ENCODE measurements around the gene GAB2.
"Not testable (repeated sequence)": the region's sequence is repeated elsewhere in the genome, so short reads cannot be mapped to it uniquely, and the experiment has no call there.

The GAB2 gene

GRCh38 chr11:78313181-78313795 is 104.3 kb downstream of the GAB2 start:
- no peak for DNase-seq (ENCODE audit: low read depth, low spot score)

GRCh38 chr11:78312712-78313111 is 104.9 kb downstream of the GAB2 start:
- DNase-seq (ENCODE audit: low read depth, low spot score): no peak

GRCh38 chr11:78311702-78312371 is 105.8 kb downstream of the GAB2 start:
- DNase-seq (ENCODE audit: low read depth, low spot score): no peak

GRCh38 chr11:78310500-78310909 is 107.1 kb downstream of the GAB2 start:
- no peak for DNase-seq (ENCODE audit: low read depth, low spot score)

GRCh38 chr11:78304201-78304600 is 113.4 kb downstream of the GAB2 start:
- no peak for DNase-seq (ENCODE audit: low read depth, low spot score)

GRCh38 chr11:78300108-78300839 is 117.3 kb downstream of the GAB2 start:
- DNase-seq (ENCODE audit: low read depth, low spot score): no peak

GRCh38 chr11:78299000-78299710 is 118.5 kb downstream of the GAB2 start:
- DNase-seq (ENCODE audit: low read depth, low spot score): no peak

GRCh38 chr11:78298291-78298771 is 119.3 kb downstream of the GAB2 start:
- no peak for DNase-seq (ENCODE audit: low read depth, low spot score)

- no peak for DNase-seq (ENCODE audit: low read depth, low spot score)
Measured at GRCh38 chr11:78295991-78296930, 121.4 kb downstream of the GAB2 start.

GRCh38 chr11:78295347-78295746 is 122.3 kb downstream of the GAB2 start:
- no peak for DNase-seq (ENCODE audit: low read depth, low spot score)

GRCh38 chr11:78294100-78294499 is 123.5 kb downstream of the GAB2 start:
- DNase-seq (ENCODE audit: low read depth, low spot score): not testable (repeated sequence)

- DNase-seq (ENCODE audit: low read depth, low spot score): no peak
Measured at GRCh38 chr11:78293536-78293935, 124.1 kb downstream of the GAB2 start.

- DNase-seq (ENCODE audit: low read depth, low spot score): no peak
Measured at GRCh38 chr11:78292109-78292803, 125.4 kb downstream of the GAB2 start.

- DNase-seq (ENCODE audit: low read depth, low spot score): no peak
Measured at GRCh38 chr11:78291503-78292108, 126.0 kb downstream of the GAB2 start.

- no peak for DNase-seq (ENCODE audit: low read depth, low spot score)
Measured at GRCh38 chr11:78290293-78291176, 127.1 kb downstream of the GAB2 start.

GRCh38 chr11:78289552-78290292 is 127.9 kb downstream of the GAB2 start:
- no peak for DNase-seq (ENCODE audit: low read depth, low spot score)

- no peak for DNase-seq (ENCODE audit: low read depth, low spot score)
Measured at GRCh38 chr11:78284260-78284659, 133.4 kb downstream of the GAB2 start.

GRCh38 chr11:78282821-78283220 is 134.8 kb downstream of the GAB2 start:
- no peak for DNase-seq (ENCODE audit: low read depth, low spot score)

Measured in brain pericyte (primary cell).